ENCODE data around the gene ZNF423. TPM values are rescaled to one million over a fixed set of nuclear protein-coding genes. Genes with fewer than 3 reads are reported as not detected.

Gene ZNF423
- total RNA-seq, 1 donor from 2014 or later = 10.6 TPM

DNA sequence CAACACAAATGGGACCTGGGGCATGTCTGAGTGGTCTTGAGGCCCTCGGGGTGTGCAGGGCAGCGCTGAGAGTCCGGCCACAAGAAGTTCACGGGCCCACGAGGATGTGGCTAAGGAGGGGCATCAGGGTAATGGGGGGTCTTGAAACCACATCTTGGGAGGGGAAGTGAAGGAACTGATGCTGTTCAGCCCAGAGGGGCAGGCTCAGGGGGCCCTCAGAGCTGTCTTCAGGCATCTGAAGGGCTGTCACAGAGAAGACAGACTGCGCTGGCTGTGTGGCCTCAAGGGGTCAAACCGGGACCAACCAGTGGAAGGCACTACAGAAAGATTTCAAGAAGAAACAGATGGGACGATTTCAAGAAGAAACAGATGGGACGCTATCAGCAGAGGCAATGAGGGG is 45.1 kb downstream of the ZNF423 start:
- no peak for DNase-seq (ENCODE audit: low read depth)
- Mint-ChIP-seq H3K4me1 (ENCODE audit: low read depth, unreplicated experiment) (peaks cover 11% of the 10 kb centered on the region), H3K27me3 (ENCODE audit: low read depth, unreplicated experiment) (peaks cover 2% of the 10 kb centered on the region), H3K9me3 (ENCODE audit: unreplicated experiment) (no peaks in the 10 kb centered on the region), H3K27ac (ENCODE audit: unreplicated experiment) (peak overlapping the region; percentile 49), H3K4me3 (ENCODE audit: unreplicated experiment) (no peak overlapping the region), H3K36me3 (ENCODE audit: low read depth, unreplicated experiment) (no peaks in the 10 kb centered on the region)
- no peaks in the 10 kb centered on the region for H3K79me2 ChIP-seq (ENCODE audit: insufficient read depth, low read length)
- no peak overlapping the region for H3K27ac ChIP-seq (ENCODE audit: low read depth, low read length)
- no peaks in the 10 kb centered on the region for H3K4me1 ChIP-seq (ENCODE audit: insufficient read depth, low read length)
- H3K36me3 ChIP-seq (ENCODE audit: insufficient read depth, low read length) = no peaks in the 10 kb centered on the region
- H3K27me3 ChIP-seq (ENCODE audit: insufficient read depth, low read length) = no peaks in the 10 kb centered on the region
- H4K20me1 ChIP-seq (ENCODE audit: insufficient read depth, low read length) = no peaks in the 10 kb centered on the region
- H2AFZ ChIP-seq (ENCODE audit: low read depth, low read length) = no peak overlapping the region
- H3K4me3 ChIP-seq (ENCODE audit: insufficient read depth, low read depth, low read length) = no peak overlapping the region
- H3K4me2 ChIP-seq (ENCODE audit: low read length) = no peak overlapping the region
- no peak for TF ChIP-seq EZH2 (IDR thresholded peaks at IDR 0.05; ENCODE audit: insufficient read depth, low read length)
- TF ChIP-seq, protein P1, sequence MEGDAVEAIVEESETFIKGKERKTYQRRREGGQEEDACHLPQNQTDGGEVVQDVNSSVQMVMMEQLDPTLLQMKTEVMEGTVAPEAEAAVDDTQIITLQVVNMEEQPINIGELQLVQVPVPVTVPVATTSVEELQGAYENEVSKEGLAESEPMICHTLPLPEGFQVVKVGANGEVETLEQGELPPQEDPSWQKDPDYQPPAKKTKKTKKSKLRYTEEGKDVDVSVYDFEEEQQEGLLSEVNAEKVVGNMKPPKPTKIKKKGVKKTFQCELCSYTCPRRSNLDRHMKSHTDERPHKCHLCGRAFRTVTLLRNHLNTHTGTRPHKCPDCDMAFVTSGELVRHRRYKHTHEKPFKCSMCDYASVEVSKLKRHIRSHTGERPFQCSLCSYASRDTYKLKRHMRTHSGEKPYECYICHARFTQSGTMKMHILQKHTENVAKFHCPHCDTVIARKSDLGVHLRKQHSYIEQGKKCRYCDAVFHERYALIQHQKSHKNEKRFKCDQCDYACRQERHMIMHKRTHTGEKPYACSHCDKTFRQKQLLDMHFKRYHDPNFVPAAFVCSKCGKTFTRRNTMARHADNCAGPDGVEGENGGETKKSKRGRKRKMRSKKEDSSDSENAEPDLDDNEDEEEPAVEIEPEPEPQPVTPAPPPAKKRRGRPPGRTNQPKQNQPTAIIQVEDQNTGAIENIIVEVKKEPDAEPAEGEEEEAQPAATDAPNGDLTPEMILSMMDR (IDR thresholded peaks at IDR 0.05; ENCODE audit: insufficient read depth, low read depth, low read length) = no peak
- FAIRE-seq = no peak
- H3K9me3 ChIP-seq (ENCODE audit: insufficient read depth, low read depth, low read length) = no peaks in the 10 kb centered on the region
- no peak overlapping the region for H3K9ac ChIP-seq (ENCODE audit: low read length)

GRCh38 chr16:49809561-49809960 is 46.4 kb downstream of the ZNF423 start:
- Histone ChIP-seq H3K4me2 (ENCODE audit: low read length) (no peak overlapping the region), H3K79me2 (ENCODE audit: insufficient read depth, low read length) (no peaks in the 10 kb centered on the region), H3K4me1 (ENCODE audit: insufficient read depth, low read length) (no peaks in the 10 kb centered on the region), H3K27ac (ENCODE audit: low read depth, low read length) (no peak overlapping the region), H3K4me3 (ENCODE audit: insufficient read depth, low read depth, low read length) (no peak overlapping the region), H3K27me3 (ENCODE audit: insufficient read depth, low read length) (no peaks in the 10 kb centered on the region), H4K20me1 (ENCODE audit: insufficient read depth, low read length) (no peaks in the 10 kb centered on the region), H3K9me3 (ENCODE audit: insufficient read depth, low read depth, low read length) (no peaks in the 10 kb centered on the region), H2AFZ (ENCODE audit: low read depth, low read length) (no peak overlapping the region), H3K9ac (ENCODE audit: low read length) (no peak overlapping the region), H3K36me3 (ENCODE audit: insufficient read depth, low read length) (no peaks in the 10 kb centered on the region)
- no peak for TF ChIP-seq EZH2 (IDR thresholded peaks at IDR 0.05; ENCODE audit: insufficient read depth, low read length)
- TF ChIP-seq, protein P1 (IDR thresholded peaks at IDR 0.05; ENCODE audit: insufficient read depth, low read depth, low read length) = no peak
- DNase-seq (ENCODE audit: low read depth) (no peak), FAIRE-seq (no peak)
- H3K4me3 Mint-ChIP-seq (ENCODE audit: unreplicated experiment) = no peak overlapping the region
- H3K4me1 Mint-ChIP-seq (ENCODE audit: low read depth, unreplicated experiment) = peaks cover 11% of the 10 kb centered on the region
- H3K27me3 Mint-ChIP-seq (ENCODE audit: low read depth, unreplicated experiment) = peaks cover 2% of the 10 kb centered on the region
- H3K36me3 Mint-ChIP-seq (ENCODE audit: low read depth, unreplicated experiment) = no peaks in the 10 kb centered on the region
- no peaks in the 10 kb centered on the region for H3K9me3 Mint-ChIP-seq (ENCODE audit: unreplicated experiment)
- no peak overlapping the region for H3K27ac Mint-ChIP-seq (ENCODE audit: unreplicated experiment)

DNA sequence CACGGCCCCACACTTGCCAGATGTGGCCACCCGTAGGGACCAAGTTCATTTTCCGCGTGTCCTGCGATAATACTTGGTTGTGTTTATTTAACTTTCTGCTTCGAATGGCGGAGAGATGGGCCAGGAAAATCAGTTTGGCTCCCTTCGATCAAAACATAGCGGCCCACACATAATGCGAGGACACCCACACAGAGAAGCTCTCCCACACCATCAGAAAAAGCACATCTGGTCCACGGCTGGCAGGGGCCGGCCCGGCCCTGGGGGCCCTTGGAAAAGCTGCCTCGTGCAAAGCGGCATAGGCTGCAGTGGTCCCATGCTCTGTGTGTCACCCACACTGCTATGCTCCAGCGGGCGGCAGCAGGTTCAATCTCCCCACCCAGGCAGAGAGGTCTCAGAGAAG is 46.9 kb downstream of the ZNF423 start:
- TF ChIP-seq, protein P1 (IDR thresholded peaks at IDR 0.05; ENCODE audit: insufficient read depth, low read depth, low read length) = no peak
- TF ChIP-seq EZH2 (IDR thresholded peaks at IDR 0.05; ENCODE audit: insufficient read depth, low read length) = no peak
- H3K4me3 Mint-ChIP-seq (ENCODE audit: unreplicated experiment) = no peak overlapping the region
- no peaks in the 10 kb centered on the region for H3K9me3 Mint-ChIP-seq (ENCODE audit: unreplicated experiment)
- no peak overlapping the region for H3K27ac Mint-ChIP-seq (ENCODE audit: unreplicated experiment)
- Histone ChIP-seq H3K79me2 (ENCODE audit: insufficient read depth, low read length) (no peaks in the 10 kb centered on the region), H3K4me2 (ENCODE audit: low read length) (no peak overlapping the region), H3K4me3 (ENCODE audit: insufficient read depth, low read depth, low read length) (no peak overlapping the region), H3K36me3 (ENCODE audit: insufficient read depth, low read length) (no peaks in the 10 kb centered on the region), H3K27ac (ENCODE audit: low read depth, low read length) (no peak overlapping the region), H3K9me3 (ENCODE audit: insufficient read depth, low read depth, low read length) (no peaks in the 10 kb centered on the region), H3K27me3 (ENCODE audit: insufficient read depth, low read length) (no peaks in the 10 kb centered on the region), H2AFZ (ENCODE audit: low read depth, low read length) (no peak overlapping the region), H3K9ac (ENCODE audit: low read length) (no peak overlapping the region), H4K20me1 (ENCODE audit: insufficient read depth, low read length) (no peaks in the 10 kb centered on the region), H3K4me1 (ENCODE audit: insufficient read depth, low read length) (no peaks in the 10 kb centered on the region)
- no peaks in the 10 kb centered on the region for H3K36me3 Mint-ChIP-seq (ENCODE audit: low read depth, unreplicated experiment)
- DNase-seq (ENCODE audit: low read depth) (no peak), FAIRE-seq (no peak)
- peaks cover 2% of the 10 kb centered on the region for H3K27me3 Mint-ChIP-seq (ENCODE audit: low read depth, unreplicated experiment)
- peaks cover 11% of the 10 kb centered on the region for H3K4me1 Mint-ChIP-seq (ENCODE audit: low read depth, unreplicated experiment)

Measured in astrocyte (in vitro differentiated cells and primary cell).